Measurements from ENCODE around the gene MNS1. TPM values are rescaled to one million over a fixed set of nuclear protein-coding genes. Genes with fewer than 3 reads are reported as not detected.

Gene MNS1
- total and polyA plus RNA-seq, 2 experiments from 2014 or later: 0.70 to 1.2 TPM

DNA sequence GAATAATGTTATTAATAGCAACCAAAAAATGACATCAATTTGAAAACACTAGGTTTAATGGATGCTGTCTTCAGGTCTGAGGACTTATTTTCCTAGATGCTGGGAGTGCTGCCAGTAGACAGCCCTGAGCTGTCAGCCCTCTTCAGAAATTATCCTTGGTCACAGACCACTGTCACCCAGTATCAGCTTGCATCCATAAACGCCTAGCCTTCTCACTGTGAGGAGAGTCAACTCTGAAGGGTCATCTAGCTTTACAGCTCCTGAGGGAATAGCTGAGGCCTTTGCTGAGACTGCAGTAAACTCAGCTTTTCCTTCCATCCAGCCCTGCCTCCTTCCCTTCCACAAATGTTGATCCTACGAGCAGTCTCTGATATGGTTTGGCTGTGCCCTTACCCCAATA lies 19.4 kb upstream of the MNS1 start:
- Histone ChIP-seq H3K4me3 (no peak overlapping the region), H3K4me2 (no peak overlapping the region), H3K36me3 (replicated peaks; ENCODE audit: insufficient read depth, low read depth) (no peaks in the 10 kb centered on the region), H3K27ac (no peak overlapping the region), H2AFZ (no peak overlapping the region), H3K9me3 (ENCODE audit: low read depth) (no peaks in the 10 kb centered on the region), H3K27me3 (no peaks in the 10 kb centered on the region), H3K9me2 (replicated peaks; ENCODE audit: insufficient read depth) (no peaks in the 10 kb centered on the region), H3K79me2 (no peaks in the 10 kb centered on the region), H4K20me1 (ENCODE audit: insufficient read depth, poor library complexity, severe bottlenecking) (no peaks in the 10 kb centered on the region), H3K4me1 (ENCODE audit: insufficient read depth) (no peaks in the 10 kb centered on the region)
- DNase-seq (ENCODE audit: low spot score): no peak
- WGBS (ENCODE audit: low lambda C conversion rate, missing lambda C conversion rate): 97% methylated on average over 2 of the region's 2 CpGs
- TF ChIP-seq, protein P1, sequence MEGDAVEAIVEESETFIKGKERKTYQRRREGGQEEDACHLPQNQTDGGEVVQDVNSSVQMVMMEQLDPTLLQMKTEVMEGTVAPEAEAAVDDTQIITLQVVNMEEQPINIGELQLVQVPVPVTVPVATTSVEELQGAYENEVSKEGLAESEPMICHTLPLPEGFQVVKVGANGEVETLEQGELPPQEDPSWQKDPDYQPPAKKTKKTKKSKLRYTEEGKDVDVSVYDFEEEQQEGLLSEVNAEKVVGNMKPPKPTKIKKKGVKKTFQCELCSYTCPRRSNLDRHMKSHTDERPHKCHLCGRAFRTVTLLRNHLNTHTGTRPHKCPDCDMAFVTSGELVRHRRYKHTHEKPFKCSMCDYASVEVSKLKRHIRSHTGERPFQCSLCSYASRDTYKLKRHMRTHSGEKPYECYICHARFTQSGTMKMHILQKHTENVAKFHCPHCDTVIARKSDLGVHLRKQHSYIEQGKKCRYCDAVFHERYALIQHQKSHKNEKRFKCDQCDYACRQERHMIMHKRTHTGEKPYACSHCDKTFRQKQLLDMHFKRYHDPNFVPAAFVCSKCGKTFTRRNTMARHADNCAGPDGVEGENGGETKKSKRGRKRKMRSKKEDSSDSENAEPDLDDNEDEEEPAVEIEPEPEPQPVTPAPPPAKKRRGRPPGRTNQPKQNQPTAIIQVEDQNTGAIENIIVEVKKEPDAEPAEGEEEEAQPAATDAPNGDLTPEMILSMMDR (IDR thresholded peaks at IDR 0.05; ENCODE audit: poor library complexity): no peak
- TF ChIP-seq EZH2 (IDR thresholded peaks at IDR 0.05; ENCODE audit: borderline replicate concordance) (no peak), EZH2phosphoT487 (IDR thresholded peaks at IDR 0.05; ENCODE audit: low read depth, severe bottlenecking, unreplicated experiment) (no peak)

GRCh38 chr15:56475351-56475750 lies 10.4 kb upstream of the MNS1 start:
- H3K9me2 ChIP-seq (replicated peaks; ENCODE audit: insufficient read depth): no peaks in the 10 kb centered on the region
- no peak for DNase-seq (ENCODE audit: low spot score)
- no peak overlapping the region for H3K4me3 ChIP-seq
- no peaks in the 10 kb centered on the region for H3K79me2 ChIP-seq
- no peak overlapping the region for H3K27ac ChIP-seq
- no peak overlapping the region for H2AFZ ChIP-seq
- no peaks in the 10 kb centered on the region for H3K27me3 ChIP-seq
- no peaks in the 10 kb centered on the region for H3K4me1 ChIP-seq (ENCODE audit: insufficient read depth)
- H3K4me2 ChIP-seq: no peak overlapping the region
- TF ChIP-seq, protein P1 (IDR thresholded peaks at IDR 0.05; ENCODE audit: poor library complexity): no peak
- TF ChIP-seq EZH2 (IDR thresholded peaks at IDR 0.05; ENCODE audit: borderline replicate concordance) (no peak), EZH2phosphoT487 (IDR thresholded peaks at IDR 0.05; ENCODE audit: low read depth, severe bottlenecking, unreplicated experiment) (no peak)
- H3K9me3 ChIP-seq (ENCODE audit: low read depth): no peaks in the 10 kb centered on the region
- H4K20me1 ChIP-seq (ENCODE audit: insufficient read depth, poor library complexity, severe bottlenecking): no peaks in the 10 kb centered on the region
- no peaks in the 10 kb centered on the region for H3K36me3 ChIP-seq (replicated peaks; ENCODE audit: insufficient read depth, low read depth)

GRCh38 chr15:56473017-56473416 lies 8.1 kb upstream of the MNS1 start:
- Histone ChIP-seq H3K9me2 (replicated peaks; ENCODE audit: insufficient read depth) (no peaks in the 10 kb centered on the region), H3K79me2 (no peaks in the 10 kb centered on the region), H3K27ac (no peak overlapping the region), H3K36me3 (replicated peaks; ENCODE audit: insufficient read depth, low read depth) (no peaks in the 10 kb centered on the region), H4K20me1 (ENCODE audit: insufficient read depth, poor library complexity, severe bottlenecking) (no peaks in the 10 kb centered on the region), H2AFZ (no peak overlapping the region), H3K27me3 (no peaks in the 10 kb centered on the region), H3K4me1 (ENCODE audit: insufficient read depth) (no peaks in the 10 kb centered on the region), H3K4me2 (no peak overlapping the region), H3K4me3 (no peak overlapping the region), H3K9me3 (ENCODE audit: low read depth) (no peaks in the 10 kb centered on the region)
- DNase-seq (ENCODE audit: low spot score): no peak
- WGBS (ENCODE audit: low lambda C conversion rate, missing lambda C conversion rate): 92% methylated on average over 1 of the region's 1 CpG
- TF ChIP-seq EZH2phosphoT487 (IDR thresholded peaks at IDR 0.05; ENCODE audit: low read depth, severe bottlenecking, unreplicated experiment) (no peak), EZH2 (IDR thresholded peaks at IDR 0.05; ENCODE audit: borderline replicate concordance) (no peak)
- TF ChIP-seq, protein P1 (IDR thresholded peaks at IDR 0.05; ENCODE audit: poor library complexity): no peak

DNA sequence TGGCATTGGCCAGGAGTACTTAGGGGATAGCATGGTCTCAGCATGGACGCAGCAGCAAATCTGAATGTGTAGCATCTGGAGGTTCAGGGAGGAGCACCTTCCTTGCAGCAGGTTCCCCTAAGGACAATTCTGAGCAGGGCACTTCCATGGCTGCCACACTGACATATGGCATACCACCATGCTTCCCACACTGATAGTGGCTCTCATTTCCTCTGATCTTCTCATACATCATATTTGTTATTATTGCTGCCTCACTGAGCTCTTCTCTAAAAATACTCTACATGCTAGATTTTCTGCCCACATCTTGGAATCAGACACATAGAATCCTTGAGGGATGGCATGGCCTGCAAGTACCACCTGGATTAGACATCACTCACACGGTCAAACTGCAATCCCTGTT lies 7.3 kb upstream of the MNS1 start:
- Histone ChIP-seq H3K9me2 (replicated peaks; ENCODE audit: insufficient read depth) (no peaks in the 10 kb centered on the region), H2AFZ (no peak overlapping the region), H3K79me2 (no peaks in the 10 kb centered on the region), H3K9me3 (ENCODE audit: low read depth) (no peaks in the 10 kb centered on the region), H3K27ac (no peak overlapping the region), H3K36me3 (replicated peaks; ENCODE audit: insufficient read depth, low read depth) (no peaks in the 10 kb centered on the region), H4K20me1 (ENCODE audit: insufficient read depth, poor library complexity, severe bottlenecking) (no peaks in the 10 kb centered on the region), H3K4me1 (ENCODE audit: insufficient read depth) (no peaks in the 10 kb centered on the region), H3K4me2 (no peak overlapping the region), H3K27me3 (no peaks in the 10 kb centered on the region), H3K4me3 (no peak overlapping the region)
- WGBS (ENCODE audit: low lambda C conversion rate, missing lambda C conversion rate): 81% methylated on average over 2 of the region's 2 CpGs
- DNase-seq (ENCODE audit: low spot score): no peak
- TF ChIP-seq EZH2 (IDR thresholded peaks at IDR 0.05; ENCODE audit: borderline replicate concordance): no peak
- TF ChIP-seq, protein P1 (IDR thresholded peaks at IDR 0.05; ENCODE audit: poor library complexity): no peak
- no peak for TF ChIP-seq EZH2phosphoT487 (IDR thresholded peaks at IDR 0.05; ENCODE audit: low read depth, severe bottlenecking, unreplicated experiment)
